GM12891 (cell line): Measurements from ENCODE around the gene ULBP3.

Source experiments
- PAX5 ChIP-seq: IDR thresholded peaks from 2 replicates; pipeline ENCODE4 v1.6.1; 2011; ENCODE audit warnings: low read length, moderate library complexity, mild to moderate bottlenecking; ENCODE audit not compliant: insufficient read depth, severe bottlenecking
- POLR2A ChIP-seq: IDR thresholded peaks from 2 replicates; pipeline ENCODE4 v1.6.1; 2011; ENCODE audit warnings: low read depth, low read length, control low read depth
- POLR2AphosphoS5 ChIP-seq: IDR thresholded peaks from 2 replicates; pipeline ENCODE4 v1.6.1; 2011; ENCODE audit warnings: low read depth, low read length, control low read depth
- POU2F2 ChIP-seq: IDR thresholded peaks from 2 replicates; pipeline ENCODE4 v1.6.1; 2011; ENCODE audit warnings: low read depth, mild to moderate bottlenecking, control low read depth, low read length, moderate library complexity
- SPI1 ChIP-seq: IDR thresholded peaks from 2 replicates; pipeline ENCODE4 v1.6.1; 2011; ENCODE audit warnings: low read depth, low read length, control low read depth
- TAF1 ChIP-seq: IDR thresholded peaks from 2 replicates; pipeline ENCODE4 v1.6.1; 2011; ENCODE audit warnings: low read depth, low read length, control low read depth

DNA sequence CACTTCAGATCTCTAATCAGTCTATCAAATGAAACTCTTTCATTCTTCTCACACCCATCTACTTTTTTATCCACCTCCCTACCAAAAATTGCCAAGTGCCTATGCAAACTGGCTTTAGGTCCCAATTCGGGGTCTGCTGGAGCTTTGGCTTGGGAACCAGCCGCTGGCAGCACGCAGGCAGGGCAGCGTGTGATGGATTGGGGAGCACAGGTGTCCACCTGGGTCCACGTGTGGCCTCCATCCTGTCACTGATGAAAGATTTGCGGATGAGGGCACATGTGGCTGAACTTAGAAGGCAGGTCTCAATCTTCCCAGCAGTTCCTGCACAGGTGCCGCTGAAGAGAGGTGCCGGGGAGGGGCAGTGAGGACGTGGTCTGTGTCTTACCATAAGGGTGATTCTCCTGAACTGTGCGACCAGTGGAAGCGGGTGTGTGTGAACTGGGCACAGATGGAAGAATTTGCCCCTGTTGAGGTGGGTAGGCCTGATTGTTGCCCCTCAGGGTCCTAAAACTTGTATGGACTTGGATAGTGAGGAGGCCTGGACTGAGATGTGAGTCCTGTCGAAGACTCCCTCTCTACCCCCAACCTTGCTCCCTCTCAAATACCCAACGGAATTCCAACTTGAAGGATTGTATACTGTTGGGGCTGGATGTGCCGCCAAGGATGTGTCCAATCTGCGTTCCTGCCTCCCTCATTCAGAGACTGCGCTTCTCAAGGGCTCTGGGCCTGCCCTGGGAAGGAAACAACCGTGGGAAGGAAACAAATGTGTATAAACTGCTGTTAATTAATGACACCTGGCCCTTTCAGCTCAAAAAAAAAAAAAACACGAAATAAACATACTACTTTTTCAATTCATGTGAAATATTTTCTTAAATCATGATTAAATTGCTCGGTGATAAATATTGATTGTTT is 25.2 kb downstream of the ULBP3 start:
- TF ChIP-seq POLR2A (no peak), TAF1 (no peak), SPI1 (no peak), POLR2AphosphoS5 (no peak), PAX5 (no peak), POU2F2 (no peak)
